HG02610 (cell line): ENCODE measurements around the gene OTOL1.
A peak's percentile ranks its signal among the peaks of the same experiment; 100 is the strongest.

Experiments used
- ATAC-seq: cut with Tn5 transposase; IDR thresholded peaks from one replicate; pipeline ENCODE4 v1.9.1; 2021; ENCODE audit warnings: mild to moderate bottlenecking, moderate library complexity; ENCODE audit not compliant: unreplicated experiment

Gene OTOL1

DNA sequence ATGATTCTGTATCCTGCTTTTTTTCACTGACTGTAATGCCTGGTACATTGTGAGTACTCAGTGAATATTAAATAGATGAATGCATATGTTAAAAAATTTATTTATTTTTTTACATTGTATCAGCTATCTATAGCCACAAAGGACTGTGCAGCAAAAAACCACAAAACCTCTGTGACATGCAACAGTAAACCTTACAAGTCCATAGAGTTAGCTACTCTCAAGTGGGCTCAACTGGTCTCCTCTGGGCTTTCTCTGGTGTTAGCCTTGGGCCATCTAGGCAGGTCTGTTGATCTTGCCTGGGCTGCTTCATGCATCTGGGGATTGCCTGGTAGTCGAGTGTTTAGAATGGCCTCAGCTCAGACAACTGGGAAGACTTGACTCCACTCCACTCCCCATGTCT, 35.3 kb downstream of the OTOL1 start:
- ATAC-seq: no peak

DNA sequence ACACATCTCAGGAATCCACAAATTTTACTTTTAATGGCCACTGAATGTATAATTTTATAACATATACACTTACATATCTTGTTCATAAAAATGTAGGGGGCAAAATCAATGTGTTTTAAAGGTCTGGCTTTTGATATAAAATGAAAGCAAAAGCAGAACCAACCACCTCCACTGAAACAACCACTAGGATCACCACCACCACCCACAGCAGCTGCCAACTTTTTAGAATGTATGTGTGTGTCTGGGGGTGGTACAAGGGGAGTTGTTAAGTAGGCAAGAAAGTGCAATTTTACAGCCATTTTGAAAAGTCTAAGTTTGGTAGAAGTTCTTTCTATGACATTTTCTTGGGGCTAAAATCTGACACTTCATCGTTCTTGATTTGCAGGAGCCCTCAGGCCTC, 44.0 kb downstream of the OTOL1 start:
- ATAC-seq: peak; percentile 65

DNA sequence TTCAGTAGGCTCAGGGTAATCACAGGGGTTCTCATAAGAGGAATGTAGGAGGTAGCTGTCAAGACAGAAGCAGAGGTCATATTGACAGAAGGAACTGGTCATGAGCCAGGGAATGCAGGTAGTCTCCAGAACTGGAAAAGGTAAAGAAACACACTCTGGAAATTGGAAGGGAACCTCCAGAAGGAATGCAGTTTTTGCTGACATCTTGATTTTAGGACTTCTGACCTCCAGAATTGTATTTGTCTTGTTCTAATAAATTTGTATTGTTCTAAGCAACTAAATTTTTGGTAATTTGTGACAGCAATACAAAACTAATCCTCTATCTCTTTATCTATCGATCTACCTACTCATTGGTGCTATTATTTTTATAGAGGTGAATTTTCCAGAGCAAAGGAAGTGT, 49.2 kb downstream of the OTOL1 start:
- no peak for ATAC-seq

- ATAC-seq: no peak
These were observed 51.7 kb downstream of the OTOL1 start for GRCh38 chr3:161548301-161548700.

DNA sequence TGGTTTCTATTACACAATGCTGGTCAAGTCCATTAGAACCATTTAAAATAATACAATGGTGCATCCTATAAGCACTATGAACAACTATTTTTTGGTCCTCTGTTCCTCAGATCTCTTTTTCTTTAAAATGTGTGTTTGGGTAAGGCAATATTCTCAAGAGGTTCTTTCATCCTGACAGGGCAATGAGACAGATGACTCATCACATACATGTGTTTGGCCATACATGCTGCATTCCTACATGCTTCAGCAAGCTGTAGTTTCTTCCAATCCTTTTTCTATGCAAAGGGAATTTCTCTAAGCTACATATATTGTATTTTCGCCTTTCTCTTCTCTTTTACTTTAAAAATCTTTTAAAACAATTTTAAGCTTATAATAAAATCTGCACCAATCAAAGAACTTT, 52.7 kb downstream of the OTOL1 start:
- ATAC-seq: peak; percentile 79

DNA sequence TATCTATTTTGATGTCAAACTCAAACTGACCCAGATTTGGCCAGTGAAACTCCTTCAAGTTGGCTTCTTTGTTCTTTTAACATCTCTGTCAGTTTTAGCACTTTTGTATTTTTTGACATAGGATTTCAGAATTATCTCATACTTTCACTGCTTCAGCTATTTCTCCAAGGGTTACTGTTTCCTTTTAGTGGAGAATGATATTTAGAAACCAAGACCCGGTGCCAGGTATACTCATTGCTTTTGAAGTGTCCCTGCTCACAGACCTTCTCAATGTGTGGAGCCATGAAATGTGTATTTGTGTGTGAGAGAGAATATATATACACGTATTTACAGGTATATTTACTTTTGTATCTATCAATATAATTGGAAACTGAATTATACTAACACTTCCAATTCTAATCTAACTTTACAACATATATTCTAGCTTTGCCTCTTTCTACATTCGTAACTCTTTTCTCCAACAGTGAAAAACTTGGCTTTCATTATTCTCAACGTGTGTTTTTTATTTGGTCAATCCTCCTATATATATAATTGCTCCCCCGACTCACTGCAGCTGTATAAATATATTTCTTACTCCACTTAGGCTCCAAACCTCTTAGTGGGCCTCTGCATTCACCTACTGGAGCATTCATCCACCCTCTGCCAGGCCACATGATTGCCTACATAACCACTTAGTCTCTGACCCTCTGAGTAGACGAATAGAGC, 54.0 kb downstream of the OTOL1 start:
- no peak for ATAC-seq

DNA sequence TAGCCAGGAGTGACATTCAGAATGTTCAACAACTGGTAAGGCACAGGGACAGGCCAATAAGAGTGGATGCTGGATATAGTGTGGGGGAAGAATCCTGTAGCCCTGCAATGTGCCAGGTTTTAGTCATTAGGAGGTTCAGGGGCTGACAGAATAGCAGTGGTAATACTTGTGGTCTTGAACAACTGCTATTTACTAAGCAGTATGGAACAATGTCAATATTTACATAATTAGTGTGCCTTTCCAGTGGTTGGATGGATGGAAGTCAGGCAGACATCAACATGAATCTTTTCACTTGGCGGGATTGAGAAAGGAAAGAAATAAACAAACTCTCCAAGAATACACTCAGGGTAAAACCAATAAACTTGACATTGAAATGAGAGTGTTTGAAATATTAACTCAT, 55.1 kb downstream of the OTOL1 start:
- no peak for ATAC-seq

DNA sequence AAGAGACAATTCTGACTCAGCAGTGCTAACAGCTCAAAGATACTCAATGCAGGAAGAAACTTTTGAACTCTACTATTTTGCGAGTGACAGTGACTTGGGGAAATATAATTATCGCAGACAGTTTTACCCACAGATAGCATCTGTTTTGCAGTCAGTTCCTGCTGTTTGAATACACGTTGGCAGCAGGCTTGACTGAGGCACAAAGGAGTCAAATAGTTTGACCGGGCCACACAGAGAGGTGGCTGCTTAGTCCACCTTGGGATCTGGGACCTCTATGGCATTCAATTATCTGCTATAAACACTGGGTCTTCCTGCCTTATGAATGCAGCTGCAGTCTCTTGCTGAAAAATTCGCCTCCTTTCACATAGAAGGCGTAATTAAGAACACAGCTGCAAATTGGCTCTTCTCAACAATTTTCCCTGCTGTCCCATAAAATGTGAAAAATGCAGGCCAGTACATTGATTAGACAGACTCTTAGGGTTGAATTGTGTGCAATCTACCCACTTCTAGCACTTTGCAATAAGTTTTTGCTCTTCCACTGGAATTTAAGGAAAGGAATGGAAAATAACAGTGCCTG, 56.5 kb downstream of the OTOL1 start:
- ATAC-seq: no peak
